Spleen (tissue), 11 donors: Measurements from ENCODE around the gene IL7R. TPM values are rescaled to one million over a fixed set of nuclear protein-coding genes. Genes with fewer than 3 reads are reported as not detected.

Experiments used
- DNase-seq: peaks from one replicate; pipeline ENCODE4 v3.0.0-alpha.2; 2020
- H3K27ac ChIP-seq, 8 donors: fragments of 200-600 bp; sonication (generic) in 7 of 8; 1 replicate in 4 of 8; 2 replicates in 4 of 8; pipeline versions ENCODE4 v1.5.0 to v1.8.0; 2016 to 2021; ENCODE audit warnings: inconsistent platforms in 4 of 8, mild to moderate bottlenecking in 4 of 8, moderate library complexity in 1 of 8
- H3K27me3 ChIP-seq, 7 donors: fragments of 200-600 bp; sonication (generic) in 6 of 7; replicated peaks in 1 of 7; 1 replicate in 4 of 7; 2 replicates in 3 of 7; pipeline versions ENCODE4 v1.5.0 to v1.8.0; 2016 to 2021; ENCODE audit warnings: inconsistent platforms in 3 of 7, mild to moderate bottlenecking in 1 of 7
- H3K36me3 ChIP-seq, 6 donors: fragments of 200-600 bp; sonication (generic) in 5 of 6; 1 replicate in 4 of 6; 2 replicates in 2 of 6; pipeline versions ENCODE4 v1.5.0 to v1.8.0; 2016 to 2021; ENCODE audit warnings: inconsistent platforms in 2 of 6
- H3K4me1 ChIP-seq, 6 donors: fragments of 200-600 bp; sonication (generic) in 5 of 6; 1 replicate in 3 of 6; 2 replicates in 3 of 6; pipeline versions ENCODE4 v1.5.0 to v1.8.0; 2016 to 2021; ENCODE audit warnings: inconsistent platforms in 3 of 6
- H3K4me3 ChIP-seq, 8 donors: fragments of 200-600 bp; sonication (generic) in 7 of 8; 1 replicate in 4 of 8; 2 replicates in 4 of 8; pipeline versions ENCODE4 v1.5.0 to v1.8.0; 2016 to 2021; ENCODE audit warnings: inconsistent platforms in 4 of 8, mild to moderate bottlenecking in 4 of 8, moderate library complexity in 2 of 8
- H3K9me3 ChIP-seq, 8 donors: fragments of 200-600 bp; sonication (generic) in 7 of 8; 1 replicate in 4 of 8; 2 replicates in 4 of 8; pipeline versions ENCODE4 v1.5.0 to v1.8.0; 2016 to 2021; ENCODE audit warnings: inconsistent platforms in 4 of 8
- POLR2A ChIP-seq, 3 donors: fragments of 450-650 bp; IDR thresholded peaks; one replicate each; pipeline ENCODE4 v1.5.1; 2017; ENCODE audit warnings: antibody characterized with exemption in 3 of 3, mild to moderate bottlenecking in 1 of 3
- POLR2AphosphoS5 ChIP-seq, 3 donors: sonication (generic); formaldehyde crosslinking; IDR thresholded peaks; one replicate each; pipeline ENCODE4 v1.5.1; 2017; ENCODE audit warnings: antibody characterized with exemption in 3 of 3
- WGBS, 5 donors: extraction: QIAGEN DNeasy Blood & Tissue Kit in 3 of 5; methylation state at CpG; one replicate each; pipeline versions ENCODE4 v1.1.5 to v1.1.7; 2013 to 2018; 5-methylcytosine and 5-hydroxymethylcytosine counted together
- intact Hi-C: fragments of 100-400 bp; cut with DNase I; formaldehyde crosslinking; loops from one replicate; pipeline ENCODE4 v1.15.0; 2023; ENCODE audit warnings: low total_unique reads
- polyA plus RNA-seq, 3 donors: library from polyadenylated mRNA; stranded (reverse); fragments of 200-250 nt; gene quantifications; one replicate each; pipeline ENCODE4 v1.2.1, GENCODE V29; 2013
- total RNA-seq, 7 donors: library from RNA; depleted of rRNA in 3 of 7; stranded (reverse); fragments of >200 nt in 3 of 7; fragmentation: NEBNext Ultra II Directional in 4 of 7; extraction: Animal tissue kit (Norgen Biotek cat#: 25700) in 4 of 7; gene quantifications; one replicate each; pipeline versions ENCODE4 v1.1.0 to v1.2.1, GENCODE V29; 2016 to 2021
- TF ChIP-seq, protein P1 (sequence below), 11 experiments: fragments of 200-600 bp in 7 of 11; fragments of 450-650 bp in 4 of 11; sonication (generic) in 4 of 11; IDR thresholded peaks in 8 of 11; conservative IDR thresholded peaks in 3 of 11; 1 replicate in 7 of 11; 2 replicates in 4 of 11; pipeline versions ENCODE4 v1.4.0 to v1.8.0; 2016 to 2021; ENCODE audit warnings: antibody characterized with exemption in 11 of 11, inconsistent platforms in 4 of 11, mild to moderate bottlenecking in 1 of 11
- donor health status: healthy with polysubstance abuse.
- donor health status: DM: no; HTN: no; CAD: no; lungs with moderate emphysema.
- donor health status: DM: no; HTN: no; CAD: no.
- donor health status: Bipolar disorder and iron deficiency.
- donor health status: healthy.
- donor health status: DM: no; HTN: no; CAD: no.
- donor health status: DM: yes; HTN: yes; CAD: no.

Gene IL7R
- total and polyA plus RNA-seq, 10 donors, result 13.5 to 280 (median 96.0) TPM

GRCh38 chr5:35850967-35851680 is 5.6 kb upstream of the IL7R start:
- 63 to 84% (median 77%) methylated on average over 8 of the region's 8 CpGs for WGBS, 5 donors
- Histone ChIP-seq H3K4me3 (no peak overlapping the region), H3K27me3 (no peaks in the 10 kb centered on the region), H3K4me1 (peaks cover 0 to 37% (median 18%) of the 10 kb centered on the region in 6 donors), H3K36me3 (no peaks in the 10 kb centered on the region), H3K27ac (peak overlapping the region in 3 of 8 donors; percentile 80 to 90 (median 81)), H3K9me3 (peaks cover 0 to 17% (median 4%) of the 10 kb centered on the region in 8 donors)
- intact Hi-C loops, result no loop called here
- DNase-seq, result no peak
- no peak for TF ChIP-seq POLR2A (IDR thresholded peaks at IDR 0.05)
- TF ChIP-seq, protein P1, sequence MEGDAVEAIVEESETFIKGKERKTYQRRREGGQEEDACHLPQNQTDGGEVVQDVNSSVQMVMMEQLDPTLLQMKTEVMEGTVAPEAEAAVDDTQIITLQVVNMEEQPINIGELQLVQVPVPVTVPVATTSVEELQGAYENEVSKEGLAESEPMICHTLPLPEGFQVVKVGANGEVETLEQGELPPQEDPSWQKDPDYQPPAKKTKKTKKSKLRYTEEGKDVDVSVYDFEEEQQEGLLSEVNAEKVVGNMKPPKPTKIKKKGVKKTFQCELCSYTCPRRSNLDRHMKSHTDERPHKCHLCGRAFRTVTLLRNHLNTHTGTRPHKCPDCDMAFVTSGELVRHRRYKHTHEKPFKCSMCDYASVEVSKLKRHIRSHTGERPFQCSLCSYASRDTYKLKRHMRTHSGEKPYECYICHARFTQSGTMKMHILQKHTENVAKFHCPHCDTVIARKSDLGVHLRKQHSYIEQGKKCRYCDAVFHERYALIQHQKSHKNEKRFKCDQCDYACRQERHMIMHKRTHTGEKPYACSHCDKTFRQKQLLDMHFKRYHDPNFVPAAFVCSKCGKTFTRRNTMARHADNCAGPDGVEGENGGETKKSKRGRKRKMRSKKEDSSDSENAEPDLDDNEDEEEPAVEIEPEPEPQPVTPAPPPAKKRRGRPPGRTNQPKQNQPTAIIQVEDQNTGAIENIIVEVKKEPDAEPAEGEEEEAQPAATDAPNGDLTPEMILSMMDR (IDR thresholded peaks at IDR 0.05 in 8 of 11, conservative IDR thresholded peaks at IDR 0.05 in 3 of 11), result no peak
- TF ChIP-seq POLR2AphosphoS5 (IDR thresholded peaks at IDR 0.05), result no peak

- Histone ChIP-seq H3K27ac (peak overlapping the region in 7 of 8 donors; percentile 31 to 90 (median 80)), H3K27me3 (no peaks in the 10 kb centered on the region), H3K9me3 (peaks cover 0 to 9% (median 0%) of the 10 kb centered on the region in 8 donors), H3K36me3 (no peaks in the 10 kb centered on the region), H3K4me3 (peak overlapping the region in 1 of 8 donors; percentile 10), H3K4me1 (peaks cover 0 to 47% (median 23%) of the 10 kb centered on the region in 6 donors)
- WGBS, 5 donors, result 53 to 71% (median 60%) methylated on average over 6 to 8 of the region's 8 CpGs
- TF ChIP-seq, protein P1 (IDR thresholded peaks at IDR 0.05 in 8 of 11, conservative IDR thresholded peaks at IDR 0.05 in 3 of 11), result no peak
- TF ChIP-seq POLR2AphosphoS5 (IDR thresholded peaks at IDR 0.05) (peak in 1 of 3 donors; percentile 39), POLR2A (IDR thresholded peaks at IDR 0.05) (no peak)
- no peak for DNase-seq
- intact Hi-C loops, result no loop called here
Measured at GRCh38 chr5:35852084-35852734, 4.5 kb upstream of the IL7R start.

DNA sequence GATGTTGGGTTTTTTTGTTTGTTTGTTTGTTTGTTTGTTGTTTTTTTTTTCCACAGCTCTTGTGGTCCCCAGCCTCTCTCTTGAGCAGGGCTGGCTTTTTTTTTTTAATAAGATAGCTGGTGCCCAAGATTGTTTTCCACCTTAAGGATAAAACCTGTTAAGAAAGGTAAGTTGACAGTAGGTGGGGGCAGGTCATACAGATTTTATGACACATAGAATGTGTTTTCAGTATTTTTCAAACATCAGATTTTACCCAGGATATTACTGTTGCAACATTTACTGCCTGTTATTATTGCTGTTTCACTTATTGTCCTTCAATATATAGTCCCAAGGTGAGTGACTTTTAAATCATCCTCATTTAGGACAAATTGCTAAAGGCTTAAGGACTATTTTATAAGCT is 3.9 kb upstream of the IL7R start:
- Histone ChIP-seq H3K36me3 (no peaks in the 10 kb centered on the region), H3K27me3 (no peaks in the 10 kb centered on the region), H3K9me3 (peaks cover 0 to 3% (median 0%) of the 10 kb centered on the region in 8 donors), H3K4me1 (peaks cover 0 to 49% (median 23%) of the 10 kb centered on the region in 6 donors), H3K4me3 (peak overlapping the region in 1 of 8 donors; percentile 10), H3K27ac (peak overlapping the region in 7 of 8 donors; percentile 61 to 90 (median 80))
- TF ChIP-seq POLR2AphosphoS5 (IDR thresholded peaks at IDR 0.05), result no peak
- TF ChIP-seq POLR2A (IDR thresholded peaks at IDR 0.05), result no peak
- TF ChIP-seq, protein P1 (IDR thresholded peaks at IDR 0.05 in 8 of 11, conservative IDR thresholded peaks at IDR 0.05 in 3 of 11), result no peak
- DNase-seq, result no peak
- intact Hi-C loops, result no loop called here

GRCh38 chr5:35853631-35854030 is 3.1 kb upstream of the IL7R start:
- no peaks in the 10 kb centered on the region for H3K36me3 ChIP-seq
- WGBS, 5 donors, result 54 to 67% (median 61%) methylated on average over 3 of the region's 3 CpGs
- intact Hi-C loops, result no loop called here
- H3K4me3 ChIP-seq, result peak overlapping the region in 1 of 8 donors; percentile 46
- peak in 1 of 3 donors; percentile 81 for TF ChIP-seq POLR2AphosphoS5 (IDR thresholded peaks at IDR 0.05)
- TF ChIP-seq, protein P1 (IDR thresholded peaks at IDR 0.05 in 8 of 11, conservative IDR thresholded peaks at IDR 0.05 in 3 of 11), result no peak
- H3K4me1 ChIP-seq, result peaks cover 0 to 49% (median 23%) of the 10 kb centered on the region in 6 donors
- H3K27me3 ChIP-seq, result no peaks in the 10 kb centered on the region
- no peak for DNase-seq
- no peaks in the 10 kb centered on the region for H3K9me3 ChIP-seq
- H3K27ac ChIP-seq, result peak overlapping the region; percentile 58 to 90 (median 77)
